Measurements from ENCODE around the gene ADM. TPM values are rescaled to one million over a fixed set of nuclear protein-coding genes. Genes with fewer than 3 reads are reported as not detected.

ADM gene
- total and polyA plus RNA-seq, 2 experiments from 2014 or later: 74.1 to 90.3 TPM

DNA sequence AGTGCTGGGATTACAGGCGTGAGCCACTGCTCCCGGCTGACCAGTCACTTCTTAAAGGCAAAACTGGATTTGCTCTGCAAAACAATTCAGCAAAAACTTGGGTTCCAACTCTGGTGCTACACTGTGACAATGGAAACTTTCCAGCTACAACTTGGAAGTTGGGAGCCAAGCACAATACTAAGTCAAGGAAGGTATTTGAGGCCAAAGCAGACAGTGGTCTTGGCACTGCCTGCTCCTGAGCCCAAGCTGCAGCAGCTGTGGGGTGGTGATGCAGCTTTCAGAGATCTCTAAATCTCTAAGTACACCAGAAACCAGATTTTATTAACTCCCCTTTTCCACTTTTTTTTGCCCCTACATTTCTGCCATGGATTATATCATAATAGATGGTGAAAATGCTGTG, 17.5 kb downstream of the ADM start:
- Histone ChIP-seq H3K79me2 (no peaks in the 10 kb centered on the region), H3K4me3 (no peak overlapping the region), H3K27me3 (no peaks in the 10 kb centered on the region), H3K9me2 (replicated peaks; ENCODE audit: insufficient read depth) (no peaks in the 10 kb centered on the region), H3K9me3 (ENCODE audit: low read depth) (no peaks in the 10 kb centered on the region), H3K36me3 (replicated peaks; ENCODE audit: insufficient read depth, low read depth) (no peaks in the 10 kb centered on the region), H4K20me1 (ENCODE audit: insufficient read depth, poor library complexity, severe bottlenecking) (no peaks in the 10 kb centered on the region), H3K4me1 (ENCODE audit: insufficient read depth) (peaks cover 36% of the 10 kb centered on the region), H2AFZ (no peak overlapping the region), H3K4me2 (peak overlapping the region; percentile 44), H3K27ac (peak overlapping the region; percentile 83)
- TF ChIP-seq, protein P1, sequence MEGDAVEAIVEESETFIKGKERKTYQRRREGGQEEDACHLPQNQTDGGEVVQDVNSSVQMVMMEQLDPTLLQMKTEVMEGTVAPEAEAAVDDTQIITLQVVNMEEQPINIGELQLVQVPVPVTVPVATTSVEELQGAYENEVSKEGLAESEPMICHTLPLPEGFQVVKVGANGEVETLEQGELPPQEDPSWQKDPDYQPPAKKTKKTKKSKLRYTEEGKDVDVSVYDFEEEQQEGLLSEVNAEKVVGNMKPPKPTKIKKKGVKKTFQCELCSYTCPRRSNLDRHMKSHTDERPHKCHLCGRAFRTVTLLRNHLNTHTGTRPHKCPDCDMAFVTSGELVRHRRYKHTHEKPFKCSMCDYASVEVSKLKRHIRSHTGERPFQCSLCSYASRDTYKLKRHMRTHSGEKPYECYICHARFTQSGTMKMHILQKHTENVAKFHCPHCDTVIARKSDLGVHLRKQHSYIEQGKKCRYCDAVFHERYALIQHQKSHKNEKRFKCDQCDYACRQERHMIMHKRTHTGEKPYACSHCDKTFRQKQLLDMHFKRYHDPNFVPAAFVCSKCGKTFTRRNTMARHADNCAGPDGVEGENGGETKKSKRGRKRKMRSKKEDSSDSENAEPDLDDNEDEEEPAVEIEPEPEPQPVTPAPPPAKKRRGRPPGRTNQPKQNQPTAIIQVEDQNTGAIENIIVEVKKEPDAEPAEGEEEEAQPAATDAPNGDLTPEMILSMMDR (IDR thresholded peaks at IDR 0.05; ENCODE audit: poor library complexity): no peak
- TF ChIP-seq EZH2phosphoT487 (IDR thresholded peaks at IDR 0.05; ENCODE audit: low read depth, severe bottlenecking, unreplicated experiment) (no peak), EZH2 (IDR thresholded peaks at IDR 0.05; ENCODE audit: borderline replicate concordance) (no peak)
- WGBS (ENCODE audit: low lambda C conversion rate, missing lambda C conversion rate): 95% methylated on average over 2 of the region's 2 CpGs
- DNase-seq (ENCODE audit: low spot score): no peak

- no peak overlapping the region for H2AFZ ChIP-seq
Measured at GRCh38 chr11:10322830-10323792, 18.2 kb downstream of the ADM start.

DNA sequence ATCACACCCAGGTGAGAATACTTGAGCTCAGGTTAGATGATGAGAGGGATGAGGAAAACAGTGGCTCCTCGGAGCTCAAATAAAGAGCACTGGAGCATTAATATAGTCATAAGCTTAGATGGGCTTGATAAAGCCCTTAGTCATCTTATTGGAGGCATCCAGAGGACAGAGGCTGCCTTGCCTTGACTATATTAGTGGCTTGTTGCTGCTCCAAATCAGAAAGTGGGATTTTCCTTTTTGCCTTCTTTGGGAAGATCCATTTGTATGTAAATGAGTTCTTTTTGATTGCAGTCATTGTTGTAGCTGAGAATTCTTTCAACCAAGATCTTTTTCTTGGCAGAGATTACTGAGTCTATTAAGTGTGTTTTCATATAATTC, 18.9 kb downstream of the ADM start:
- TF ChIP-seq, protein P1 (IDR thresholded peaks at IDR 0.05; ENCODE audit: poor library complexity): no peak
- no peak for TF ChIP-seq EZH2 (IDR thresholded peaks at IDR 0.05; ENCODE audit: borderline replicate concordance)
- TF ChIP-seq EZH2phosphoT487 (IDR thresholded peaks at IDR 0.05; ENCODE audit: low read depth, severe bottlenecking, unreplicated experiment): no peak
- WGBS (ENCODE audit: low lambda C conversion rate, missing lambda C conversion rate): 69% methylated on average over 1 of the region's 1 CpG
- Histone ChIP-seq H3K4me3 (no peak overlapping the region), H3K36me3 (replicated peaks; ENCODE audit: insufficient read depth, low read depth) (no peaks in the 10 kb centered on the region), H3K27me3 (no peaks in the 10 kb centered on the region), H3K79me2 (no peaks in the 10 kb centered on the region), H3K27ac (peak overlapping the region; percentile 26), H3K4me2 (no peak overlapping the region), H3K9me3 (ENCODE audit: low read depth) (no peaks in the 10 kb centered on the region), H4K20me1 (ENCODE audit: insufficient read depth, poor library complexity, severe bottlenecking) (no peaks in the 10 kb centered on the region), H3K4me1 (ENCODE audit: insufficient read depth) (peaks cover 50% of the 10 kb centered on the region), H2AFZ (no peak overlapping the region), H3K9me2 (replicated peaks; ENCODE audit: insufficient read depth) (no peaks in the 10 kb centered on the region)
- DNase-seq (ENCODE audit: low spot score): no peak

More at GRCh38 chr11:10322830-10323792, 18.2 kb downstream of the ADM start:
- Histone ChIP-seq H3K4me2 (peak overlapping the region; percentile 44), H3K27ac (peak overlapping the region; percentile 83), H4K20me1 (ENCODE audit: insufficient read depth, poor library complexity, severe bottlenecking) (no peaks in the 10 kb centered on the region), H3K79me2 (no peaks in the 10 kb centered on the region), H3K27me3 (no peaks in the 10 kb centered on the region), H3K4me1 (ENCODE audit: insufficient read depth) (peaks cover 43% of the 10 kb centered on the region), H3K4me3 (no peak overlapping the region), H3K36me3 (replicated peaks; ENCODE audit: insufficient read depth, low read depth) (no peaks in the 10 kb centered on the region), H3K9me3 (ENCODE audit: low read depth) (no peaks in the 10 kb centered on the region), H3K9me2 (replicated peaks; ENCODE audit: insufficient read depth) (no peaks in the 10 kb centered on the region)
- WGBS (ENCODE audit: low lambda C conversion rate, missing lambda C conversion rate): 25% methylated on average over 8 of the region's 8 CpGs
- peak; percentile 85 for DNase-seq (ENCODE audit: low spot score)
- TF ChIP-seq, protein P1 (IDR thresholded peaks at IDR 0.05; ENCODE audit: poor library complexity): peak; percentile 76
- no peak for TF ChIP-seq EZH2 (IDR thresholded peaks at IDR 0.05; ENCODE audit: borderline replicate concordance)
- TF ChIP-seq EZH2phosphoT487 (IDR thresholded peaks at IDR 0.05; ENCODE audit: low read depth, severe bottlenecking, unreplicated experiment): no peak
